Measurements from ENCODE around the gene DSG2. TPM values are rescaled to one million over a fixed set of nuclear protein-coding genes. Genes with fewer than 3 reads are reported as not detected.

DSG2 gene
- total RNA-seq (2022; extraction: Qiagen RNA extraction), result 42.8 to 70.7 TPM (median 58.8 TPM) in 5 replicates

GRCh38 chr18:31497836-31498573 lies at the start of gene DSG2:
DSG2 (plus strand) TSS chr18:31498177; CDS start chr18:31498252, 75 bp downstream.

GRCh38 chr18:31591628-31592027 lies 93.7 kb downstream of the DSG2 start, which contains the start of gene TTR:
TTR (plus strand) TSS chr18:31591877; CDS start chr18:31591903, 26 bp downstream.

Other genes with a start within 250 kb of the DSG2 start
- gene DSG1, start 180.0 kb upstream of the DSG2 start, total RNA-seq (2022; extraction: Qiagen RNA extraction), result not detected in 5 replicates
- gene DSG4, start 121.4 kb upstream of the DSG2 start, total RNA-seq (2022; extraction: Qiagen RNA extraction), result not detected in 5 replicates
- gene DSG3, start 50.4 kb upstream of the DSG2 start, total RNA-seq (2022; extraction: Qiagen RNA extraction), result 0.01 TPM in 3 of 5 replicates, not detected in the others
- 0.08 to 0.24 TPM (median 0.14 TPM) in 4 of 5 replicates, not detected in the other for gene TTR, start 93.7 kb downstream of the DSG2 start, total RNA-seq (2022; extraction: Qiagen RNA extraction)
- 5.6 to 7.9 TPM (median 6.8 TPM) in 5 replicates for gene B4GALT6, start 186.4 kb downstream of the DSG2 start, total RNA-seq (2022; extraction: Qiagen RNA extraction)

Measured in A549 treated with CORT108297 at 1 μM for 4 hours (cell line).